Cardiac muscle cell (in vitro differentiated cells and primary cell): ENCODE measurements around the gene MACO1. TPM values are rescaled to one million over a fixed set of nuclear protein-coding genes. Genes with fewer than 3 reads are reported as not detected.
A peak's percentile ranks its signal among the peaks of the same experiment; 100 is the strongest.
"Not testable (repeated sequence)": the region's sequence is repeated elsewhere in the genome, so short reads cannot be mapped to it uniquely, and the experiment has no call there.

Source experiments
- DNase-seq, 2 donors: peaks; one replicate each; pipeline versions ENCODE4 v3.0.0 to v3.0.0-alpha.2; 2010 to 2017; ENCODE audit warnings: low read depth in 1 of 2, low spot score in 1 of 2
- H3K27ac ChIP-seq: fragments of 200-600 bp; sonication (generic); 2 replicates; pipeline ENCODE4 v1.5.1; 2016
- H3K27me3 ChIP-seq: fragments of 200-600 bp; sonication (generic); 2 replicates; pipeline ENCODE4 v1.6.0; 2016; ENCODE audit warnings: control low read depth
- H3K36me3 ChIP-seq: fragments of 200-600 bp; sonication (generic); 2 replicates; pipeline ENCODE4 v1.5.1; 2016; ENCODE audit warnings: control low read depth
- H3K4me1 ChIP-seq: fragments of 200-600 bp; sonication (generic); 2 replicates; pipeline ENCODE4 v1.8.1; 2017; ENCODE audit warnings: low read depth, mild to moderate bottlenecking, mixed run types
- H3K4me3 ChIP-seq: fragments of 200-600 bp; sonication (generic); 2 replicates; pipeline ENCODE4 v1.5.1; 2016; ENCODE audit warnings: mild to moderate bottlenecking
- H3K9me3 ChIP-seq: fragments of 200-600 bp; sonication (generic); 2 replicates; pipeline ENCODE4 v1.5.1; 2017; ENCODE audit warnings: low read depth, mild to moderate bottlenecking, control low read depth
- polyA plus RNA-seq: library from polyadenylated mRNA; unstranded; fragments of >200 nt; fragmentation: Nextera tagmentation; extraction: Ambion mirVana; gene quantifications from 2 replicates; pipeline ENCODE4 v1.2.1, GENCODE V29; 2016
- total RNA-seq: library from RNA; depleted of rRNA; stranded (reverse); fragments of >200 nt; gene quantifications from 2 replicates; pipeline ENCODE4 v1.2.3, GENCODE V29; 2016
- TF ChIP-seq, protein P1 (sequence below): IDR thresholded peaks from 2 replicates; pipeline ENCODE4 v1.5.1; 2012; ENCODE audit warnings: low read depth, mild to moderate bottlenecking, low read length

The MACO1 gene, protein sequence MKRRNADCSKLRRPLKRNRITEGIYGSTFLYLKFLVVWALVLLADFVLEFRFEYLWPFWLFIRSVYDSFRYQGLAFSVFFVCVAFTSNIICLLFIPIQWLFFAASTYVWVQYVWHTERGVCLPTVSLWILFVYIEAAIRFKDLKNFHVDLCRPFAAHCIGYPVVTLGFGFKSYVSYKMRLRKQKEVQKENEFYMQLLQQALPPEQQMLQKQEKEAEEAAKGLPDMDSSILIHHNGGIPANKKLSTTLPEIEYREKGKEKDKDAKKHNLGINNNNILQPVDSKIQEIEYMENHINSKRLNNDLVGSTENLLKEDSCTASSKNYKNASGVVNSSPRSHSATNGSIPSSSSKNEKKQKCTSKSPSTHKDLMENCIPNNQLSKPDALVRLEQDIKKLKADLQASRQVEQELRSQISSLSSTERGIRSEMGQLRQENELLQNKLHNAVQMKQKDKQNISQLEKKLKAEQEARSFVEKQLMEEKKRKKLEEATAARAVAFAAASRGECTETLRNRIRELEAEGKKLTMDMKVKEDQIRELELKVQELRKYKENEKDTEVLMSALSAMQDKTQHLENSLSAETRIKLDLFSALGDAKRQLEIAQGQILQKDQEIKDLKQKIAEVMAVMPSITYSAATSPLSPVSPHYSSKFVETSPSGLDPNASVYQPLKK
- total RNA-seq (12.5 and 13.8 TPM in 2 replicates), polyA plus RNA-seq (10.6 and 12.3 TPM in 2 replicates)

DNA sequence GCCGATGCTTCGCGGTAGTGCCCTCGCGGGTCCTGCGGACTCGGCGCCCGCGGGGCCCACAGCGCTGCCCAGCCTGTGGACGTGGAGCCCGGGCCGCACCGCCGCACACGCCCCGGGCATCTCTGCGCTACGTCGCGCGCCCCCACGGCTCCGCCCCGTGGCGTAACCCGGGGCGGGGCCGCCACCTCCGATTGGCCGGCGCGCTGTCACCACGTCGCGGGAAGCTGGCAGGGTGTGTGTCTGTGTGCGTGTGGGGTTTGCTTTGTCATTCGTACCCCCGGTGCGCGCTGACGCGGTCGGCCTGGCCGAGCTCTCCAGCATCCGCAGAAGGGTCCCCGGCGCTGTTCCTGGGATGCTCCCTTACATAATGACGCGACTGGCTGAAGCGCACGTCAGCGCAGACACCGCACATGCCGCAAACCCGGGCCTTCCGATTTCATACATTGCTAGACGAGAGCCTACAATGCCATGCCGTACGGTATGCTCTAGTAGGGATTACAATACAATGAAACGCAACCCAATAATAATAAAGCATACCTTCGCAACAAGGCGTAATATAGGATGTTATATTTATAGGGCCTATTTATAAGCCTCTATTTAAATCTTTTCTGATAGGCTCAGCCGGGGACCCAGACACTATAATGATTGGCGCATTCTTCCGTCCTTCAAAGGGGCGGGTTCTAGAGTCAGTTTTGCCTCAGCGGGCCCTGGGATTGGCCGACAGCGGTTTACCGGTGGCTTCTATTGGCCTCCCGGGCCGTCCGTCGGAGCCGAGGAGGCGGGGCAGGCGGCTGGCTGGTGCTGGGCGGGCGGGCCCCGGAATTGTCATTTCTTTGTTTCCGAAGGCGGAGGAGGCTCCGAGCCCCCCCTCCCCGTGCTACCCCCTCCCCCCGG, at the start of gene MACO1:
MACO1 (plus strand) TSS at position 825 of the 894 bp plus-strand sequence. CDS start 202 bp downstream, outside the sequence.
- Histone ChIP-seq H3K9me3 (no peaks in the 10 kb centered on the region), H3K36me3 (no peaks in the 10 kb centered on the region), H3K27ac (peak within 1 kb of the TSS; percentile 77), H3K4me3 (peak within 1 kb of the TSS; percentile 91), H3K27me3 (no peaks in the 10 kb centered on the region), H3K4me1 (peaks cover 21% of the 10 kb centered on the region)
- peak; percentile 97 for DNase-seq
- TF ChIP-seq, protein P1, sequence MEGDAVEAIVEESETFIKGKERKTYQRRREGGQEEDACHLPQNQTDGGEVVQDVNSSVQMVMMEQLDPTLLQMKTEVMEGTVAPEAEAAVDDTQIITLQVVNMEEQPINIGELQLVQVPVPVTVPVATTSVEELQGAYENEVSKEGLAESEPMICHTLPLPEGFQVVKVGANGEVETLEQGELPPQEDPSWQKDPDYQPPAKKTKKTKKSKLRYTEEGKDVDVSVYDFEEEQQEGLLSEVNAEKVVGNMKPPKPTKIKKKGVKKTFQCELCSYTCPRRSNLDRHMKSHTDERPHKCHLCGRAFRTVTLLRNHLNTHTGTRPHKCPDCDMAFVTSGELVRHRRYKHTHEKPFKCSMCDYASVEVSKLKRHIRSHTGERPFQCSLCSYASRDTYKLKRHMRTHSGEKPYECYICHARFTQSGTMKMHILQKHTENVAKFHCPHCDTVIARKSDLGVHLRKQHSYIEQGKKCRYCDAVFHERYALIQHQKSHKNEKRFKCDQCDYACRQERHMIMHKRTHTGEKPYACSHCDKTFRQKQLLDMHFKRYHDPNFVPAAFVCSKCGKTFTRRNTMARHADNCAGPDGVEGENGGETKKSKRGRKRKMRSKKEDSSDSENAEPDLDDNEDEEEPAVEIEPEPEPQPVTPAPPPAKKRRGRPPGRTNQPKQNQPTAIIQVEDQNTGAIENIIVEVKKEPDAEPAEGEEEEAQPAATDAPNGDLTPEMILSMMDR = no peak

DNA sequence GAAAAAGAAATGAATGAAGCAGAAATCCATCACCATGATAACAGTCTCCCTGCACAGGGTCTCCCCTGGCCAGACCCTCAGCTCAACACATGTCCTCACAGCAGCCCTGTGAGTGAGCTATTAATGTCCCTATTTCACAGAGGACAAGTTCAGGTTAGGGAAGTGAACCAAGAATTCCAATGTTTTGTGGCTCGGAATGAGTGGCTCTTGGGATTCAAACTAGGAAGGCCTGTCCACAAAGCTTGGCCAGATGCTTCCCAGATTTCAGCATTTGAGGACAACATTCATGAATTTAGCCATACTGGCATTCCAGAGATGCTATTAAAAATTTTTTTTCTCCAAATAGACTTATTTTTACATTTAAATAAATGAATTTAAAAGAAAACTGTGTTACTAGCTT, 48.2 kb upstream of the MACO1 start:
- H3K27me3 ChIP-seq, H3K9me3 ChIP-seq, H3K36me3 ChIP-seq, H3K4me1 ChIP-seq, H3K27ac ChIP-seq, H3K4me3 ChIP-seq, DNase-seq: not testable (repeated sequence)

DNA sequence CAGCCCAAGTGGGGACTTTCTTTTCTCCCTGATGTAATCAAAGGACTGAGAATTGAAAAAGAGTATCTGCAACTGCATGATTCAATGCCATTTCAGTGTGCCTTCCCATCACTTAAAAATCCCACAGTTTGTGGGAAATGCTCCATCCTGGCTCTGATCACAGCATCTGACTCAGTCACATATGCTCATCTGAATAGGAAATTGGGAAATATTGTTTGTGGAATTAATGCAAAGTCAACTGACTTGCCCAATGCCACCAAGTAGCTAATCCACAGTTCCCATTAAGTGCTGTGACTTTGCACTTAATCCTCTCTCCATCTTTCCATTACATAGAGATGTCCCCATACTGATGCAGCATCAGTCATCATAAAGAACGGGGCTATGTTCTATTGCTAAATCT, 47.6 kb upstream of the MACO1 start:
- H3K9me3 ChIP-seq, H3K4me1 ChIP-seq, H3K27ac ChIP-seq, H3K4me3 ChIP-seq, H3K27me3 ChIP-seq, H3K36me3 ChIP-seq: not testable (repeated sequence)
- DNase-seq = peak in 1 of 2 donors; percentile 72

DNA sequence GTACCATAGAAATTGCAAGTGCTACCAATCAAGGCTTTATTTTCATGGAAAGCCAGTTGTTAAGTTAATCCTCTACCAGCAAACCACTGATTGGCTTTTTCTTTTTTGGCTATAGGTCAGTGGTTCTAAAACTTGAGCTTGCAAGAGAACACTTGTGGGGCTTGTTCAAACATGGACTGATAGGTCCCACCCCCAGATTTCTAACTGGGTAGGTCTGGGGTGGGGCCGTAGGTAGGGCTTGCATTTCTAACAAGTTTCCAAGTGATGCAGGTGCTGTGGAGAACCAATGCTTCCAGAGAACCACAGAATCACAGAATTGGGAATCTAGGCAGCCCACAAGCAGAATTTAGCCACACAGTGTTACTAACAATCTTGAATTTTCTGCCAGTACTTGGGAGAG, 46.8 kb upstream of the MACO1 start:
- H3K36me3 ChIP-seq, H3K9me3 ChIP-seq, H3K4me1 ChIP-seq, DNase-seq, H3K27me3 ChIP-seq, H3K4me3 ChIP-seq, H3K27ac ChIP-seq: not testable (repeated sequence)

DNA sequence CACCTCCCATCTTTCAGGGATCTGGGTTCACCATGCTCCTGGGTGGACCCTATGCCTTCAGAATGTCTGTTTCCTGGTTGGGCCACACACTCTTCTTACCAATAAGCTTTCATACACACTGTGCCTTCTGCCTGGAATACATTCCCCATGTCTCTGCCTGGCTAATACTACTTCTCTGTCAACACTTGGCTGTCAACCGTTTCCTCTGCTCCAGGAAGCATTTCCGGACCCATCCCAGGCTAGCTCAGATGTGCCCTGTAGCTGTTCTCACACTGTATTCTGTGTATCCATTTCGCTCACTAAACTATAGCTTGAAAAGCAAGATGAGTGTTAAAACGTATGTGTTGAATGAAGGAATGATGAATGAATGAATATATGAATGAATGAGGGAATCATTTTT, 43.6 kb upstream of the MACO1 start:
- H3K27me3 ChIP-seq, H3K4me3 ChIP-seq, H3K4me1 ChIP-seq, H3K27ac ChIP-seq, H3K9me3 ChIP-seq, H3K36me3 ChIP-seq: not testable (repeated sequence)
- DNase-seq = peak in 1 of 2 donors; percentile 34

DNA sequence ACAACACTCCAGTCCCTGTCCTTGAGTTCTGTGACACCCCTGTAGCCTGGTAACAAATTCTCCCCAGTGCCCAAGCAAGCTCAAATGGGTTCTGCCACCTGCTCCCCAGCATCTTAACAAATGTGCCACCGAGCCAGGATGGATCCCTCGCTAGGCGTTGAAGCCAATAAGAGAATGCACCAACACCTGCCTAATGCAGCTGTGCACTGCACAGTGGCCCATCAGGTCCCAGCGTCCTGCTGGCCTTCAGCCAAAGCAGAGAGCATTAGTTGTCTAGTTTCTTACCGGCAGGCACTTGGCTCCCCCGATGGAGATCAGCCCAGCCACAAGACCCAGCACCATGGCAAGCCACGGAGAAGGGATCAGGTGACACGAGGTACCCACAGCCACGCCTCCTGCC, 42.0 kb upstream of the MACO1 start:
- H3K4me3 ChIP-seq, H3K4me1 ChIP-seq, H3K9me3 ChIP-seq, H3K36me3 ChIP-seq, H3K27ac ChIP-seq, DNase-seq, H3K27me3 ChIP-seq: not testable (repeated sequence)

DNA sequence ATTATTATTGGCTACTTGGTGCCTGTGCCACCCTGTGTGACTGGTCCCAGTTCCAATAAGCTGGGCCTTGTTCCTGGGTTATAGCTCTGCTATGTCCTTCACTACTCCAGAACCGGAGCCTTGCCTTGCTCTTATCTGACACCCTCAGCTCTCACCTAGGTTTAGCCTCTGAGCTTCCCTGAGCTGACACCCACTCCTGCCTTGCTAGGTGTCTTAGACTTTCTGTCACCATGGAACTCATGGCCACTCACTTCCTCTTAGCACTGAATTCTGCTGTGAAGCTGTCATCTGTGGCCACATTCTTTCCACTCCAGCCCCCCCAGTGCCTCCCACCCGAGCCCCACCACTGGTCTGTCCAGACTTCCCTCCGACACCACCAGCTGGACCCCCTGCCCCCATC, 41.0 kb upstream of the MACO1 start:
- H3K27me3 ChIP-seq, H3K4me1 ChIP-seq, H3K9me3 ChIP-seq, H3K4me3 ChIP-seq, H3K36me3 ChIP-seq: not testable (repeated sequence)
- DNase-seq = peak in 1 of 2 donors; percentile 55
- H3K27ac ChIP-seq = peak overlapping the region; percentile 40

DNA sequence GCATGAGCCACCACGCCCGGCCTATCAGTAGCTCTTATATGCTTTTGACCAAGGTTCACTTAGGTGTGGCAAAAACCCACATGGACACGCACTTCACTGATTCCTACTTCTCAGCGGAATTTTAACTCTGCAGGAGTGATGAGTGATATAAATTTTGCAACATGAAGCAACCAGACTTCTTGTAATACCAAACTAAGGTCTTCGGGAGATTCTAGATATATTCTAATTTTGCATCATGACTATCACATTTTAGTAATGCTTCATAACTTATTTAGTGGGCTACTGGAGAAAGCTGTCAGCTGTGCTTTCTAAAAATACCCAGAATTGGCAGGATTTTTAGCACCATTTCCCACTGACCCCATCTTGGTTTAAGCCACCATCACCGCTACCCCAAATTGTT, 37.9 kb upstream of the MACO1 start:
- DNase-seq = peak in 1 of 2 donors; percentile 11
- no peaks in the 10 kb centered on the region for H3K9me3 ChIP-seq
- no peaks in the 10 kb centered on the region for H3K36me3 ChIP-seq
- no peaks in the 10 kb centered on the region for H3K4me1 ChIP-seq
- no peaks in the 10 kb centered on the region for H3K27me3 ChIP-seq
- H3K4me3 ChIP-seq = no peak overlapping the region
- H3K27ac ChIP-seq = no peak overlapping the region
- TF ChIP-seq, protein P1 = no peak

DNA sequence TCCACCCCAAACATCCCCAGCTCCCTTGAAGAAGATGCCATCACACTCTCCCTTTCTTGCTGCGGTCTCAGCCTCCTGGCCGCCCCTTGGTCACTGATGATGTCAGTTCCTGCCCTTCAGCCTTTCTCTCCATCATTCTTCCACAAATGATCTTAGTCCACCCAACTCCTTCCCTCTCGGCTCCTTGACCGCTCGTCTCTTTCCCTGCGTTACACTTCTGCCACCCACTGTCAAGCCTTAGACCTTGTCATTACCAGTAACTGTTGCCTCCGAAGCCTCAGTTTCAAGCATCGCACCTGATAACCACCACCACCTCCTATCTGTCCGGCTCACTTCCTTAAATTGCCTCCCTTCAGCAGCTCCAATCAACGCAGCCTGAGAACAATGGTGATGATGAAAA, 33.1 kb upstream of the MACO1 start:
- peaks cover 10% of the 10 kb centered on the region for H3K27me3 ChIP-seq
- not testable (repeated sequence) for H3K4me1 ChIP-seq, H3K27ac ChIP-seq, H3K9me3 ChIP-seq, H3K4me3 ChIP-seq, H3K36me3 ChIP-seq
- peak in 1 of 2 donors; percentile 7 for DNase-seq

DNA sequence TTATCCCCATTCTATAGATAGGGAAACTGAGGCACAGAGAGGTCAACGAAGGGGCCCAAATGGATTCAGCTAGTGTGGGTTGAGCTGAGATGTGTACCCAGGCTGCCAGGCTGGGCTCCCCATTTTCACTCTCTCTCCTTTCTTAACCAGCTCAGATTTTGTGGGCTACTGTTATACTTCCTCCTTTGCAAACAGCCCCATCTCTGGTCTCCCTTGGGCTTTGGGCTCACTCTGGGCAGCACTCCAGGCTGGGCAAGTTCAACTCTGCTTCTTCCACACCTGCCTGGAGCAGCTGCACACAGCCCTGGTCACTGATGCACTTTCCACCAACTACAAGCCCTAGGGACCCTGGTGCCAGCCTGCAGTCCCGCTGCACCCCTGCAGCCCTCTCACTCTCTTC, 32.6 kb upstream of the MACO1 start:
- H3K36me3 ChIP-seq, DNase-seq, H3K9me3 ChIP-seq, H3K27ac ChIP-seq, H3K4me1 ChIP-seq, H3K4me3 ChIP-seq: not testable (repeated sequence)
- peaks cover 10% of the 10 kb centered on the region for H3K27me3 ChIP-seq
